HepG2 (cell line): ENCODE data around the gene HAPLN2. TPM values are rescaled to one million over a fixed set of nuclear protein-coding genes. Genes with fewer than 3 reads are reported as not detected.

ENCODE experiments used
- AKNA ChIP-seq: sonication (generic); formaldehyde crosslinking; IDR thresholded peaks from 2 replicates; pipeline ENCODE4 v1.4.0; 2020; ENCODE audit warnings: missing genetic modification reagents, borderline replicate concordance
- ETV6 ChIP-seq: sonication (generic); formaldehyde crosslinking; conservative IDR thresholded peaks from 2 replicates; pipeline ENCODE4 v1.4.0; 2020; ENCODE audit warnings: missing genetic modification reagents
- HOMEZ ChIP-seq: IDR thresholded peaks from 2 replicates; pipeline ENCODE4 v1.6.1; 2016; ENCODE audit warnings: low read depth
- MIER2 ChIP-seq: IDR thresholded peaks from 2 replicates; pipeline ENCODE4 v1.6.1; 2016; ENCODE audit warnings: missing biosample characterization, missing genetic modification reagents
- MTA3 ChIP-seq: sonication (generic); formaldehyde crosslinking; IDR thresholded peaks from 2 replicates; pipeline ENCODE4 v1.4.0; 2020; ENCODE audit warnings: missing genetic modification reagents
- NFRKB ChIP-seq: fragments of 450-650 bp; IDR thresholded peaks from 2 replicates; pipeline ENCODE4 v1.6.1; 2017
- PAWR ChIP-seq: sonication (generic); formaldehyde crosslinking; IDR thresholded peaks from 2 replicates; pipeline ENCODE4 v1.4.0; 2020; ENCODE audit warnings: missing genetic modification reagents, mild to moderate bottlenecking, borderline replicate concordance
- RBAK ChIP-seq: sonication (generic); formaldehyde crosslinking; IDR thresholded peaks from 2 replicates; pipeline ENCODE4 v1.5.1; 2020; ENCODE audit warnings: mild to moderate bottlenecking, missing genetic modification reagents
- STAT6 ChIP-seq: sonication (generic); formaldehyde crosslinking; IDR thresholded peaks from 2 replicates; pipeline ENCODE4 v1.4.0; 2020; ENCODE audit warnings: missing genetic modification reagents, mild to moderate bottlenecking, borderline replicate concordance
- SUZ12 ChIP-seq: fragments of 150-350 bp; IDR thresholded peaks from 2 replicates; pipeline ENCODE4 v1.6.1; 2014; ENCODE audit warnings: low read depth, low read length
- TFDP1 ChIP-seq: IDR thresholded peaks from 2 replicates; pipeline ENCODE4 v1.6.1; 2016; ENCODE audit warnings: missing compliant biosample characterization, missing genetic modification reagents, borderline replicate concordance
- ZBTB43 ChIP-seq: sonication (generic); formaldehyde crosslinking; conservative IDR thresholded peaks from 2 replicates; pipeline ENCODE4 v1.4.0; 2020; ENCODE audit warnings: missing genetic modification reagents
- ZNF260 ChIP-seq: sonication (generic); formaldehyde crosslinking; IDR thresholded peaks from 2 replicates; pipeline ENCODE4 v1.4.0; 2020; ENCODE audit warnings: missing genetic modification reagents, low read depth, mild to moderate bottlenecking, borderline replicate concordance
- ZNF30 ChIP-seq: sonication (generic); formaldehyde crosslinking; IDR thresholded peaks from 2 replicates; pipeline ENCODE4 v1.5.0; 2020; ENCODE audit warnings: mild to moderate bottlenecking, missing genetic modification reagents
- ZNF326 ChIP-seq: sonication (generic); formaldehyde crosslinking; IDR thresholded peaks from 2 replicates; pipeline ENCODE4 v1.4.0; 2020; ENCODE audit warnings: missing genetic modification reagents, borderline replicate concordance
- ZNF772 ChIP-seq: sonication (generic); formaldehyde crosslinking; IDR thresholded peaks from 2 replicates; pipeline ENCODE4 v1.5.0; 2020; ENCODE audit warnings: mild to moderate bottlenecking, missing genetic modification reagents
- ZNF790 ChIP-seq: sonication (generic); formaldehyde crosslinking; IDR thresholded peaks from 2 replicates; pipeline ENCODE4 v1.8.0; 2022; ENCODE audit warnings: missing genetic modification reagents, mild to moderate bottlenecking, borderline replicate concordance
- ZNF792 ChIP-seq: IDR thresholded peaks from 2 replicates; pipeline ENCODE4 v1.6.1; 2016
- polyA plus RNA-seq, 8 experiments: library from polyadenylated mRNA; depleted of rRNA in 3 of 8; stranded (reverse) in 7 of 8; unstranded in 1 of 8; fragments of >200 nt; fragmentation: Illumina TruSeq in 4 of 8; extraction: Trizol in 4 of 8; gene quantifications; 2 replicates each; pipeline versions ENCODE4 v1.2.1 to v1.2.3, GENCODE V29; 2011 to 2016; ENCODE audit warnings: low read depth in 4 of 8, missing spikeins in 1 of 8, mixed read lengths in 1 of 8; ENCODE audit not compliant: insufficient read depth in 1 of 8
- total RNA-seq, 5 experiments: library from RNA; depleted of rRNA; stranded (reverse); fragments of >200 nt; fragmentation: Illumina TruSeq; extraction: Trizol; gene quantifications; 2 replicates each; pipeline ENCODE4 v1.2.3, GENCODE V29; 2016; ENCODE audit warnings: low read depth in 1 of 5

HAPLN2 gene
- total and polyA plus RNA-seq, 2 of the 13 experiments (the other 11 are each of a cell fraction or from before 2014, with no cell fraction given), result not detected

GRCh38 chr1:156591432-156592157 is 27.6 kb upstream of the HAPLN2 start, which contains the start of gene NAXE (continued):
- TF ChIP-seq TFDP1 (CRISPR knock-in tag) (0 out of 2 replicates have a peak, but pooled peaks have one; percentile 6), ZNF792 (CRISPR knock-in tag) (peak; percentile 35; the same call in 1 of the 2 replicates), HOMEZ (CRISPR knock-in tag) (no peak), RBAK (no peak), ETV6 (CRISPR knock-in tag) (peak; percentile 35; the same call in 1 of the 2 replicates), PAWR (CRISPR knock-in tag) (no peak), AKNA (CRISPR knock-in tag) (no peak), STAT6 (CRISPR knock-in tag) (no peak), MIER2 (CRISPR knock-in tag) (no peak), MTA3 (CRISPR knock-in tag) (no peak), ZBTB43 (CRISPR knock-in tag) (no peak), ZNF772 (CRISPR knock-in tag) (no peak), ZNF790 (CRISPR knock-in tag) (no peak; the same call in 1 of the 2 replicates), SUZ12 (no peak), ZNF326 (CRISPR knock-in tag) (no peak), ZNF260 (CRISPR knock-in tag) (no peak), NFRKB (no peak), ZNF30 (CRISPR knock-in tag) (0 out of 2 replicates have a peak, but pooled peaks have one; percentile 19)
